ENCODE measurements around the gene GTF3C5.

DNA sequence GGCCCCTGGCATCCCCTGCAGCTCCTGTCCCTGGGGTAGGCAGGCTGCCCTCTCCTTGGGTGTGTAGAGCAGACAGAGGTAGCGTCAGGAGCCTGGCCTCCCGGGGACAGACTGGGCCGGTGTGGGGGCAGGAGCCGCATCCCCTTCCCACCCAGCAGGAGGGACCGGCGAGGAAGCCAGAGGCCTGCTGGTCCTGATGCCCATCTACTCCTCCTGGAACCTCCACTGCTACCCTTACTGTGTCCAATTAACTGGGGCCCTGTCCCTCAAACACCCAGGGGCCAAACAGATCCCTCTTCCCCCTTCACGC is 74.6 kb downstream of the GTF3C5 start:
- TF ChIP-seq, protein P1, sequence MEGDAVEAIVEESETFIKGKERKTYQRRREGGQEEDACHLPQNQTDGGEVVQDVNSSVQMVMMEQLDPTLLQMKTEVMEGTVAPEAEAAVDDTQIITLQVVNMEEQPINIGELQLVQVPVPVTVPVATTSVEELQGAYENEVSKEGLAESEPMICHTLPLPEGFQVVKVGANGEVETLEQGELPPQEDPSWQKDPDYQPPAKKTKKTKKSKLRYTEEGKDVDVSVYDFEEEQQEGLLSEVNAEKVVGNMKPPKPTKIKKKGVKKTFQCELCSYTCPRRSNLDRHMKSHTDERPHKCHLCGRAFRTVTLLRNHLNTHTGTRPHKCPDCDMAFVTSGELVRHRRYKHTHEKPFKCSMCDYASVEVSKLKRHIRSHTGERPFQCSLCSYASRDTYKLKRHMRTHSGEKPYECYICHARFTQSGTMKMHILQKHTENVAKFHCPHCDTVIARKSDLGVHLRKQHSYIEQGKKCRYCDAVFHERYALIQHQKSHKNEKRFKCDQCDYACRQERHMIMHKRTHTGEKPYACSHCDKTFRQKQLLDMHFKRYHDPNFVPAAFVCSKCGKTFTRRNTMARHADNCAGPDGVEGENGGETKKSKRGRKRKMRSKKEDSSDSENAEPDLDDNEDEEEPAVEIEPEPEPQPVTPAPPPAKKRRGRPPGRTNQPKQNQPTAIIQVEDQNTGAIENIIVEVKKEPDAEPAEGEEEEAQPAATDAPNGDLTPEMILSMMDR (IDR thresholded peaks at IDR 0.05; ENCODE audit: low read depth, low read length, poor library complexity, severe bottlenecking), result no peak
- no peak for TF ChIP-seq EZH2phosphoT487 (IDR thresholded peaks at IDR 0.05; ENCODE audit: borderline replicate concordance, low read length)

Measured in DOHH2 (cell line).